Measurements from ENCODE around the gene ST8SIA1.

ST8SIA1 gene

GRCh38 chr12:22329621-22330020 lies 4.9 kb downstream of the ST8SIA1 start:
- 89 to 94% methylated on average over 4 of the region's 4 CpGs for WGBS, 2 experiments (ENCODE audit: insufficient coverage in 2 of 2)
- H3K9me3 ChIP-seq (ENCODE audit: control insufficient read depth, low read length), result no peaks in the 10 kb centered on the region
- no peaks in the 10 kb centered on the region for H3K36me3 ChIP-seq (ENCODE audit: control insufficient read depth, insufficient read depth, low read length)
- H3K4me3 ChIP-seq (ENCODE audit: extremely low read depth, insufficient read depth, low read length, poor library complexity, severe bottlenecking), result no peak overlapping the region
- H3K27ac ChIP-seq (ENCODE audit: low read depth, low read length, severe bottlenecking), result no peak overlapping the region
- no peaks in the 10 kb centered on the region for H3K4me1 ChIP-seq (ENCODE audit: control insufficient read depth, insufficient read depth, low read length, poor library complexity, severe bottlenecking)

DNA sequence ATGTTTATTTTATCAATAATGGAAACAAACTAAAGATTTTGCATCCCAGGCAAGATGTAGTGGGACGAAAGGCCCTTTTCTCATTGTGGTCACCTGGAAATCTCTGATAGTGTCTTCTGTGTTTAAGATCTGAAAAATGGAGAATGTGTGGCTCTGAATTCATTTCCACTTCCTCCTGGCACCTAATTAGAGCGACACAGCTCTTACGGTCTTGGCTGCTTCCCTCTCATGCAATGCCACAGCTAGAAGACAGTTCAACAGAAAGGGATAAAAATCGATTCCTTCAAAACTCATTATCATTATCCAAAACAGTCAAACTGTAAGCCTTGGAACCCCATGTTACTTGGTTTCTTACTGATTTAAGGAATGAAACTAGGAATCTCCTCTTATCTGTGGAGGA lies 9.3 kb downstream of the ST8SIA1 start:
- H3K4me3 ChIP-seq (ENCODE audit: extremely low read depth, insufficient read depth, low read length, poor library complexity, severe bottlenecking), result no peak overlapping the region
- 90% methylated on average over 2 of the region's 4 CpGs; no CpG with 5 or more reads in 1 of the 2 experiments for WGBS, 2 experiments (ENCODE audit: insufficient coverage in 2 of 2)
- H3K4me1 ChIP-seq (ENCODE audit: control insufficient read depth, insufficient read depth, low read length, poor library complexity, severe bottlenecking), result peaks cover 18% of the 10 kb centered on the region
- H3K27ac ChIP-seq (ENCODE audit: low read depth, low read length, severe bottlenecking), result no peak overlapping the region
- no peaks in the 10 kb centered on the region for H3K9me3 ChIP-seq (ENCODE audit: control insufficient read depth, low read length)
- no peaks in the 10 kb centered on the region for H3K36me3 ChIP-seq (ENCODE audit: control insufficient read depth, insufficient read depth, low read length)

DNA sequence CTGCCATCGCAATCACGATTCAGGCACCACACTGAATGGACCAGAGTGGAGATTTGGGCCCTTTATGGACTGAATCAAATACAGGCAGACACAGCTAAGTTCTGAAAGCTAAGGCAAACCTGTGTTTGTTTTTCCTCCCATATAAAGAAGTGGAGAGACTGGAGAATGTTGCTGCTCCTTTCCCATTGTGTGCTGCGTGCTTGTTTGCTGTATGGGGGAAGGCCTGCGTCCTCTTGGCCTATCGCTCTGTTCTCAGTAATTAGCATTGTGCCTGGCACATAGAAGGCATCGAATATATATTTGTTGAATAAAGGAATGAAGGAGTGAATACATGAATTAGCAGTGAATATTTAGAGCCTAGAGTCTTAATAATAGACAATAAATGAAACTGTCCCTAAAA lies 12.4 kb downstream of the ST8SIA1 start:
- Histone ChIP-seq H3K4me1 (ENCODE audit: control insufficient read depth, insufficient read depth, low read length, poor library complexity, severe bottlenecking) (peaks cover 28% of the 10 kb centered on the region), H3K27ac (ENCODE audit: low read depth, low read length, severe bottlenecking) (peak overlapping the region; percentile 62), H3K36me3 (ENCODE audit: control insufficient read depth, insufficient read depth, low read length) (no peaks in the 10 kb centered on the region), H3K9me3 (ENCODE audit: control insufficient read depth, low read length) (no peaks in the 10 kb centered on the region), H3K4me3 (ENCODE audit: extremely low read depth, insufficient read depth, low read length, poor library complexity, severe bottlenecking) (no peak overlapping the region)
- 91 to 100% methylated on average over 4 to 5 of the region's 6 CpGs for WGBS, 2 experiments (ENCODE audit: insufficient coverage in 2 of 2)

- H3K27ac ChIP-seq (ENCODE audit: low read depth, low read length, severe bottlenecking), result peak overlapping the region; percentile 62
- WGBS, 2 experiments (ENCODE audit: insufficient coverage in 2 of 2), result 88% methylated on average over 2 of the region's 2 CpGs; no CpG with 5 or more reads in 1 of the 2 experiments
- H3K4me3 ChIP-seq (ENCODE audit: extremely low read depth, insufficient read depth, low read length, poor library complexity, severe bottlenecking), result no peak overlapping the region
- H3K9me3 ChIP-seq (ENCODE audit: control insufficient read depth, low read length), result no peaks in the 10 kb centered on the region
- peaks cover 28% of the 10 kb centered on the region for H3K4me1 ChIP-seq (ENCODE audit: control insufficient read depth, insufficient read depth, low read length, poor library complexity, severe bottlenecking)
- H3K36me3 ChIP-seq (ENCODE audit: control insufficient read depth, insufficient read depth, low read length), result no peaks in the 10 kb centered on the region
These were observed 12.9 kb downstream of the ST8SIA1 start for GRCh38 chr12:22321638-22322037.

- H3K9me3 ChIP-seq (ENCODE audit: control insufficient read depth, low read length), result no peaks in the 10 kb centered on the region
- H3K36me3 ChIP-seq (ENCODE audit: control insufficient read depth, insufficient read depth, low read length), result no peaks in the 10 kb centered on the region
- H3K4me1 ChIP-seq (ENCODE audit: control insufficient read depth, insufficient read depth, low read length, poor library complexity, severe bottlenecking), result peaks cover 28% of the 10 kb centered on the region
- 83 to 90% methylated on average over 2 to 3 of the region's 11 CpGs for WGBS, 2 experiments (ENCODE audit: insufficient coverage in 2 of 2)
- H3K4me3 ChIP-seq (ENCODE audit: extremely low read depth, insufficient read depth, low read length, poor library complexity, severe bottlenecking), result no peak overlapping the region
- peak overlapping the region; percentile 62 for H3K27ac ChIP-seq (ENCODE audit: low read depth, low read length, severe bottlenecking)
These were observed 13.4 kb downstream of the ST8SIA1 start for GRCh38 chr12:22321018-22321605.

GRCh38 chr12:22318108-22318737 lies 16.3 kb downstream of the ST8SIA1 start:
- Histone ChIP-seq H3K4me1 (ENCODE audit: control insufficient read depth, insufficient read depth, low read length, poor library complexity, severe bottlenecking) (peaks cover 35% of the 10 kb centered on the region), H3K36me3 (ENCODE audit: control insufficient read depth, insufficient read depth, low read length) (no peaks in the 10 kb centered on the region), H3K9me3 (ENCODE audit: control insufficient read depth, low read length) (no peaks in the 10 kb centered on the region), H3K27ac (ENCODE audit: low read depth, low read length, severe bottlenecking) (peak overlapping the region; percentile 11), H3K4me3 (ENCODE audit: extremely low read depth, insufficient read depth, low read length, poor library complexity, severe bottlenecking) (no peak overlapping the region)
- WGBS, 2 experiments (ENCODE audit: insufficient coverage in 2 of 2), result 82% methylated on average over 1 of the region's 4 CpGs; no CpG with 5 or more reads in 1 of the 2 experiments

GRCh38 chr12:22313963-22314330 lies 20.6 kb downstream of the ST8SIA1 start:
- H3K4me3 ChIP-seq (ENCODE audit: extremely low read depth, insufficient read depth, low read length, poor library complexity, severe bottlenecking), result no peak overlapping the region
- no peak overlapping the region for H3K27ac ChIP-seq (ENCODE audit: low read depth, low read length, severe bottlenecking)
- no peaks in the 10 kb centered on the region for H3K36me3 ChIP-seq (ENCODE audit: control insufficient read depth, insufficient read depth, low read length)
- no peaks in the 10 kb centered on the region for H3K9me3 ChIP-seq (ENCODE audit: control insufficient read depth, low read length)
- peaks cover 10% of the 10 kb centered on the region for H3K4me1 ChIP-seq (ENCODE audit: control insufficient read depth, insufficient read depth, low read length, poor library complexity, severe bottlenecking)
- WGBS, 2 experiments (ENCODE audit: insufficient coverage in 2 of 2), result 80 to 87% methylated on average over 1 of the region's 2 CpGs

GRCh38 chr12:22313286-22313962 lies 21.1 kb downstream of the ST8SIA1 start:
- Histone ChIP-seq H3K4me3 (ENCODE audit: extremely low read depth, insufficient read depth, low read length, poor library complexity, severe bottlenecking) (no peak overlapping the region), H3K9me3 (ENCODE audit: control insufficient read depth, low read length) (no peaks in the 10 kb centered on the region), H3K4me1 (ENCODE audit: control insufficient read depth, insufficient read depth, low read length, poor library complexity, severe bottlenecking) (peaks cover 6% of the 10 kb centered on the region), H3K27ac (ENCODE audit: low read depth, low read length, severe bottlenecking) (no peak overlapping the region), H3K36me3 (ENCODE audit: control insufficient read depth, insufficient read depth, low read length) (no peaks in the 10 kb centered on the region)
- WGBS, 2 experiments (ENCODE audit: insufficient coverage in 2 of 2), result 95 to 100% methylated on average over 2 to 3 of the region's 4 CpGs

DNA sequence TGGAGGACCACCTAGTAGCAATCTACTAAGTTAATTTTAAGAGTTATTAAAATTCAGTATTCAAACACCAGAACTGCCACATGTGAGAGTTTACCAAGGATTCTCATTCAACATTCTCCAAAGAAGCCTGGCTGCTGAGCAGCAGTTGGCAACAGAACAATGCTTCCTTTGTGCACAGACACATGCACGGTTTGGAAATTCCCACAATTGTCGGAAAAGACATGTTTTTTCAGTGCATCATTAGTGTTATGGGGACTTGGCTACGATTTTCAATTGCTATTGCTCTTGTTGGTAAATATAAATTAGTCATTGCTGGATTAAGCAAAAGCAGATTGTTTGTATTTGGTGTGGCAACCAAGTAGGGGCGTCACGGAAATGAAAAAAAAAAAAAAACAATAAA lies 22.2 kb downstream of the ST8SIA1 start:
- peaks cover 6% of the 10 kb centered on the region for H3K4me1 ChIP-seq (ENCODE audit: control insufficient read depth, insufficient read depth, low read length, poor library complexity, severe bottlenecking)
- no peak overlapping the region for H3K27ac ChIP-seq (ENCODE audit: low read depth, low read length, severe bottlenecking)
- H3K4me3 ChIP-seq (ENCODE audit: extremely low read depth, insufficient read depth, low read length, poor library complexity, severe bottlenecking), result no peak overlapping the region
- H3K9me3 ChIP-seq (ENCODE audit: control insufficient read depth, low read length), result no peaks in the 10 kb centered on the region
- H3K36me3 ChIP-seq (ENCODE audit: control insufficient read depth, insufficient read depth, low read length), result no peaks in the 10 kb centered on the region
- WGBS, 2 experiments (ENCODE audit: insufficient coverage in 2 of 2), result 76 to 77% methylated on average over 2 of the region's 5 CpGs

DNA sequence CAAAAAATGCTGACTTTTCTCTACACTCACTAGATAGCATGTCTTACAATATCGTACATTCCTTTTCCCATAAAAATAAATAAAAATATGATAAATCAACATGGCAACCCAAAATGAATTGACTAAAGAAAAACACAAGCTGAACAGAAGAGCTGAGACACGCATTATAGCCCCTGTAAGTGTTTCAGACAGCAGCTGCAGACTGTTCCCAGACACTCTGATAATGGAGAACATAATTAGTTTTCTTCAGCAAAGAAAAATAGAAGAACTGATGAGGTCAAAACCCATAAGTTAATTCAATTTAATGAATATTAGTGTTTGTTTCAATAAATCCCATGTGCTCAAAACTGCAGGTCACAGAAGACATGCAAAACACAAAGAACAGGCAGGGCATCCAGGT lies 23.8 kb downstream of the ST8SIA1 start:
- Histone ChIP-seq H3K27ac (ENCODE audit: low read depth, low read length, severe bottlenecking) (no peak overlapping the region), H3K9me3 (ENCODE audit: control insufficient read depth, low read length) (no peaks in the 10 kb centered on the region), H3K4me3 (ENCODE audit: extremely low read depth, insufficient read depth, low read length, poor library complexity, severe bottlenecking) (no peak overlapping the region), H3K36me3 (ENCODE audit: control insufficient read depth, insufficient read depth, low read length) (no peaks in the 10 kb centered on the region), H3K4me1 (ENCODE audit: control insufficient read depth, insufficient read depth, low read length, poor library complexity, severe bottlenecking) (peaks cover 6% of the 10 kb centered on the region)
- 100% methylated on average over 1 of the region's 2 CpGs; no CpG with 5 or more reads in 1 of the 2 experiments for WGBS, 2 experiments (ENCODE audit: insufficient coverage in 2 of 2)

DNA sequence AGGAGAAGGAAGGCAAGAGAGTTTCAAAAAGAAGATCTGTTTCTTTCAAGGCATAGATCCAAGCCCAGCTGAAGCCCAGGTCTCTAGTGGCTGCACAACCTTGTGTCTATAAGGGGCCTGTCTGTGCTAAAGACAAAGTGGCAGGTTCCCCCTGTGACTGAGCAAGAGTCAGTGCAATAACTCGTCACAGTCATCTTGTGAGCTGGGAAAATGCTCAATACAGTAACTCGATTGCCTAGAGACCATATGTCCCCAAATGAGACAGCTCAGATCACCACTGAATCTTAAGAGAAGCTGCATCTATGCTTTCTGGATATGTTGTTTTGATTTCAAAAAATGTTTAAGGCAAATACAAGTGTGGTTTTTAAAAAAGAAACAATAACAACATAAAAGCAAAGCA lies 24.2 kb downstream of the ST8SIA1 start:
- Histone ChIP-seq H3K9me3 (ENCODE audit: control insufficient read depth, low read length) (no peaks in the 10 kb centered on the region), H3K4me3 (ENCODE audit: extremely low read depth, insufficient read depth, low read length, poor library complexity, severe bottlenecking) (no peak overlapping the region), H3K27ac (ENCODE audit: low read depth, low read length, severe bottlenecking) (no peak overlapping the region), H3K36me3 (ENCODE audit: control insufficient read depth, insufficient read depth, low read length) (no peaks in the 10 kb centered on the region), H3K4me1 (ENCODE audit: control insufficient read depth, insufficient read depth, low read length, poor library complexity, severe bottlenecking) (peaks cover 1% of the 10 kb centered on the region)
- WGBS, 2 experiments (ENCODE audit: insufficient coverage in 2 of 2), result 86 to 100% methylated on average over 1 to 2 of the region's 2 CpGs

All from mesodermal cell (in vitro differentiated cells).